Ammon's horn (tissue), 1 donor: ENCODE data around the gene COQ10B.
"Not testable (repeated sequence)": the region's sequence is repeated elsewhere in the genome, so short reads cannot be mapped to it uniquely, and the experiment has no call there.

Source experiments
- DNase-seq: peaks from one replicate; pipeline ENCODE4 v3.0.0-alpha.2; 2016; ENCODE audit warnings: low spot score

The COQ10B gene

GRCh38 chr2:197453123-197453913 is at the start of gene COQ10B:
Gene COQ10B (plus strand): TSS chr2:197453552. CDS start chr2:197453561, 9 bp downstream.
- peak; percentile 100 for DNase-seq

- no peak for DNase-seq
Measured at GRCh38 chr2:197405582-197405981, 47.8 kb upstream of the COQ10B start.

- DNase-seq, result no peak
Measured at GRCh38 chr2:197414039-197414438, 39.3 kb upstream of the COQ10B start.

DNA sequence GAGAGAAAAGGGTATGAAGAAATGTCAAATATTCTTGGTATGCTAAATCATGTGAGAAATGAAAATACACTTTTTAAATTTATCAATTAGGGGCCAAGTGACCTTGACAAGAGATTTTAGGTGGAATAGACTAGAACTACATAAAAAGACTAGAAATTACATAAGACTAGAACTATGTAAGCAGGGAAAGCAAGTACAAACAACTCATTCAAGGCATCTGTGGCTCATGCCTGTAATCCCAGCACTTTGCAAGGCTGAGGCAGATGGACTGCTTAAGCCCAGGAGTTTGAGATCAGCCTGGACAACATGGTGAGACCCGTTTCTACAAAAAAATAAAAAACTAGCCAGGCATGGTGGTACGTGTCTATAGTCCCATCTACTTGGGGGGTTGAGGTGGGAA is 38.8 kb upstream of the COQ10B start:
- DNase-seq, result no peak

DNA sequence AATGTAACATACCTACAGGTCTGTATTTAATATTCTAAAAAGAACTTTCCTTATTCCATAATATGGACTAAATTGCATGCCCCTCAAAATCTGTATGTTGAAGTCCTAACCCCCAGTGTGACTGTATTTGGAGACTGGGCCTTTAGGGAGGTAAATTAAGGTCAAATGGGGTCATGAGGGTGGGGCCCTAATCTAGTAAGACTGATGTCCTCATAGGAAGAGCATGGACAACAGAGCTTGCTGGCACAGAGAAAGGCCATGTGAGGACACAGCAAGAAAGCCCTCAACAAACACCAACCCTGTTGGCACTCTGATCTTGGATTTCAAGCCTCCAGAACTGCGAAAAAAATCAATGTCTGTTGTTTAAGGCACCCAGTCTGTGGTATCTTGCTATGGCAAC is 37.1 kb upstream of the COQ10B start:
- DNase-seq, result no peak

DNA sequence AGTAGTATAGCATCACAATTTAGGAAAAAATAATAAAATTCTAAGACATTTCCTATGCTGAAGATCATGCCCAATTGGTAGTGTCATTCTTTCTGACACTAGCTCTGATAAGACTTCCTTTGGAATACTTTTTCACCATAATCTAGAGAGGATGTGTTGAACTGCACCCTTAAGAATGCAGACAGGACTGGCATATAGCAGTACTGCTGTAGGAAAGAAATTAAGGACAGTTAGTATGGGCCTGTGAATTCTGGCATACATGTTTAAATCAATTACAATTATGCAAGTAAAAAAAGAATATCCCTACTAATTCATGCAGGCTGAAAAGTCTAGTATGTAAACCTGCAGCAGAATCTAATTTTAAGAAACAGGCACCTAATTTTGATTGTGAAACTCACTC is 33.9 kb upstream of the COQ10B start:
- DNase-seq, result no peak

GRCh38 chr2:197423307-197423706 is 30.0 kb upstream of the COQ10B start:
- no peak for DNase-seq

DNA sequence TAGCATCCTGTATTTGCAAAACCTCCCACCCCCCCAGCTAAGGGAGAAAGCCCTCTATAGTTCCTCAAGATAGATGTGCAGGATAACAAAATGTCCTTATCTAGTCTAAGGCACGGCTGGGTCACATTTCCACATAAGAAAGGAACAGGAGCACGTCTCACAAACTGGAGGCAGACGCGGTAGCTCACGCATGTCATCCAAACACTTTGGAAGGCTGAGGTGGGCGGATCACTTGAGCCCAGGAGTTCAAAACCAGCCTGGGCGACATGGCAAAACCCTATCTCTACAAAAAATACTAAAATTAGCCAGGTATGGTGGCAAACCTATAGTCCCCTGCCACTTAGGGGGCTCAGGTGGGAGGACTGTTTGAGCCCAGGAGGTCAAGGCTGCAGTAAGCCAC is 27.8 kb upstream of the COQ10B start:
- DNase-seq, result no peak

DNA sequence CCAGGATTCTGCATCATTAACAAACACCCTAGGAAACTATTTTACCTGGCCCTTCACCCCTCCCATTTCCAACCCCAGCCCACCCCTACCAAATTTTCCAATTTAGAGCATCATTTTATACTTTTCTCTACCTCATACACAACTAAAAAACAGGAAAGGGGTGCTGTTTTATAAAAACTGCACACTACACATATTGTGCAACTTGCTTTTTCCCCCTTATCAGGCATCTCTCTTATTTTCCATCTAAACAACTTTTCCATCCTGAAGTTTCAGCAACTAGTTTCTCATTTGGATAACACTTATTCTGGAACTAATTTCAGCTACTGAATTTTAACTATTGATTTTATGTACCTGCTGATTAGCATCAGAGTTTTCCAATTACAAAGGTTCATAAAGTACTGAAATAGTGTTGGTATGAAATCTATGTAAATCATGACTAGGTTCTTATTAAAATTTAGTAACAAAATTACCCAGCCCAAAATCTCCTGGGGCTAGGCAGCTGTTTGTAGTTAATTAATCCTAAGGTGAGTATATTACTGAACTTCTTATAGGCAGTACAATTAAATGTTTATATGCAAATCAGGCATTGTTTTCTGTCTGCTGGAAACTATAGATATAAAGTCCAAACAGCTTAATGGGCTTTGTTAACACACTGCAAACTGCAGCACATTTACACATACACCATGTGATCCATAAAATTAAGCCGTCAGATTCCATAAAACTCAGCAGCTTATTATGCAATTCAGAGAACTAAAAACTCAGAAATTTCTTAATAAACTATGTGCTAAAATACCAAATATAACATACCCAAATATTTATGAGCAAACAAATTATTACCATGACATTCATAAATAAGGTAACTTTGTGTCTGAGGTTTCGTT is 26.4 kb upstream of the COQ10B start:
- no peak for DNase-seq

DNA sequence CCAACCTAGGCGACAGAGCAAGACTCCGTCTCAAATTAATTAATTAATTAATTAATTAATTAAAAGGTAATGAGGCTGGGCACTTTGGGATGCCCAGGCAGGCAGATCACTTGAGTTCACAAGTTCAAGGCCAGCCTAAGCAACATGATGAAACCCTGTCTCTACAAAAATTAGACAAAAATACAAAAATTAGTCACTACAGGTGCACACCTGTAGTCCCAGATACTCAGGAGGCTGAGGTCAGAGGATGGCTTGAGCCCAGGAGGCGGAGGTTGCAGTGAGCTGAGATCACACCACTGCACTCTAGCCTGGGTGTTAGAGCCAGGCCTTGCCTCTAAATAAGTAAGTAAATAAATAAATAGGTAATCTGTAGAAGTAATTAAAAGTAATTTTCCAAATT is 25.4 kb upstream of the COQ10B start:
- DNase-seq, result no peak

DNA sequence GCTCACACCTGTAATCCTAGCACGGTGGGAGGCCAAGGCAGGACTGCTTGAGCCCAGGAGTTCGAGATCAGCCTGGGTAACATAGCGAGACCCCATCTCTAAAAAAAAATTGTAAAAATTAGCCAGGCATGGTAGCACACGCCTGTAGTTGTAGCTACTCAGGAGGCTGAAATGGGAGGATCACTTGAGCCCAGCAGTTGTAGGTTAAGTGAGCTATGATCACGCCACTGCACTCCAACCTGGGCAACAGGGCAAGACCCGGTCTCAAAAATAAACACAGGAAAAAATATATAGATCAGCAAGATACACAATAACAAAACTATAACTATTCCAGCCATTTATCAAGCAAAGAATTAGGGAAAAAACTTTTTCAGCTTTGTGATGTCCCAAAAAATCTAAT is 21.5 kb upstream of the COQ10B start:
- DNase-seq, result no peak

- not testable (repeated sequence) for DNase-seq
Measured at GRCh38 chr2:197432527-197432926, 20.8 kb upstream of the COQ10B start.

GRCh38 chr2:197433780-197434438 is 19.4 kb upstream of the COQ10B start:
- DNase-seq, result no peak

- peak; percentile 98 for DNase-seq
Measured at GRCh38 chr2:197434541-197435513, 18.5 kb upstream of the COQ10B start, which contains the start of gene SF3B1. Gene SF3B1 (minus strand): TSS chr2:197435028. CDS start chr2:197434999, 29 bp downstream.

- no peak for DNase-seq
Measured at GRCh38 chr2:197435598-197436420, 17.5 kb upstream of the COQ10B start.

DNA sequence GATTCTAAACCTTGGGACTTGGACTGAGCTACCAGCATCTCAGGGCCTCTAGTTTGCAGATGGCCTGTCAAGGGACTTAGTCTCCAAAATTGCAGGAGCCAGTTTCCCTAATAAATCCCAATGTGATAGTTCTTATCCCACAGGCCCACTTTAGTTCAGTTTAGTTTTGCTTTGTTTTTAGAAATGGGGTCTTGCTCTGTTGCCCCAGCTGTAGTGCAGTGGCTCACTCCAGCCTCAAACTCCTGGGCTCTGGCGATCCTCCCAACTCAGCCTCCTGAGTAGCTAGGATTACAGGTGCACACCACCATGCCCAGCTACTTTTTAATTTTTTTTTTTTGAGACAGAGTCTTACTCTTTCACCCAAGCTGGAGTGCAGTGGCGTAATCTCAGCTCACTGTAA is 16.0 kb upstream of the COQ10B start:
- DNase-seq, result no peak

GRCh38 chr2:197442857-197443256 is 10.5 kb upstream of the COQ10B start:
- peak; percentile 45 for DNase-seq

- no peak for DNase-seq
Measured at GRCh38 chr2:197445746-197446145, 7.6 kb upstream of the COQ10B start.

DNA sequence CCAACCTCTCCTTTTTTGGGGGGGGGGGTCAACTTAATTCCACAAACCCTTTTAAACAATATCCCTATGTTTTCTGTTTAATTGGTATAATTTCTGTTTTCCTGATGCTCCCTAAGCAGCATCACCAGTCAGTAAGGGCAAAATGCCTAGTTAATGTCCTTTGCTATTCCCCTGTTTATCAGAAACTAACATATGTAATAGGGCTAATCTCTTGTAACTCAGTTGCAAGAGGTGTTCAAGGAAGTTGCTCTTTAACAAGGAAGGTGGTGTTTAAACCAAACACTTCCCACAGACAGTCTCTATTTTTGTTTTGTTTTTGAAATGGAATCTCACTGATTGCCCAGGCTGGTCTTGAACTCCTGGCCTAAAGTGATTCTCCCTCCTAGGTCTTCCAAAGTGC is 6.5 kb upstream of the COQ10B start:
- no peak for DNase-seq

GRCh38 chr2:197450465-197450864 is 2.9 kb upstream of the COQ10B start:
- no peak for DNase-seq
